GM12878 (cell line): ENCODE results near the gene BHLHA15. TPM values are rescaled to one million over a fixed set of nuclear protein-coding genes. Genes with fewer than 3 reads are reported as not detected.
A peak's percentile ranks its signal among the peaks of the same experiment; 100 is the strongest.

Experiments
- ASH2L ChIP-seq: fragments of 300-600, 200-600 bp; sonication (generic); IDR thresholded peaks from 2 replicates; pipeline ENCODE4 v1.6.1; 2017; ENCODE audit warnings: low read depth, mild to moderate bottlenecking, borderline replicate concordance
- BCL3 ChIP-seq: IDR thresholded peaks from 2 replicates; pipeline ENCODE4 v1.6.1; 2011; ENCODE audit warnings: borderline replicate concordance, low read depth, mild to moderate bottlenecking, moderate library complexity, low read length; ENCODE audit not compliant: insufficient read depth, poor library complexity, severe bottlenecking
- CUX1 ChIP-seq: IDR thresholded peaks from 2 replicates; pipeline ENCODE4 v1.6.1; 2012; ENCODE audit warnings: improper control_type of control experiment, low read depth, low read length; ENCODE audit not compliant: insufficient replicate concordance
- EGR1 ChIP-seq, 2 experiments: IDR thresholded peaks; 1 replicate in 1 of 2; 2 replicates in 1 of 2; pipeline ENCODE4 v1.6.1; 2011 to 2012; ENCODE audit warnings: low read depth in 2 of 2, low read length in 2 of 2, borderline replicate concordance in 1 of 2, mild to moderate bottlenecking in 1 of 2, moderate library complexity in 1 of 2
- FOXK2 ChIP-seq: fragments of 450-650 bp; IDR thresholded peaks from 2 replicates; pipeline ENCODE4 v1.6.1; 2017; ENCODE audit warnings: mild to moderate bottlenecking, moderate library complexity
- HDGF ChIP-seq: fragments of 450-650 bp; IDR thresholded peaks from 2 replicates; pipeline ENCODE4 v1.6.1; 2016; ENCODE audit warnings: antibody characterized with exemption
- IRF3 ChIP-seq: fragments of 450-650 bp; IDR thresholded peaks from 2 replicates; pipeline ENCODE4 v1.6.1; 2014; ENCODE audit warnings: mild to moderate bottlenecking
- MLLT1 ChIP-seq: fragments of 450-650 bp; IDR thresholded peaks from 2 replicates; pipeline ENCODE4 v1.6.1; 2016; ENCODE audit warnings: mild to moderate bottlenecking
- NKRF ChIP-seq: fragments of 450-650 bp; conservative IDR thresholded peaks from 2 replicates; pipeline ENCODE4 v1.6.1; 2017; ENCODE audit warnings: mild to moderate bottlenecking, moderate library complexity
- PBX3 ChIP-seq: IDR thresholded peaks from 2 replicates; pipeline ENCODE4 v1.6.1; 2011; ENCODE audit warnings: mild to moderate bottlenecking, low read depth, low read length, moderate library complexity; ENCODE audit not compliant: insufficient replicate concordance
- POLR2AphosphoS5 ChIP-seq: IDR thresholded peaks from 2 replicates; pipeline ENCODE4 v1.6.1; 2011; ENCODE audit warnings: mild to moderate bottlenecking, low read length, inconsistent platforms
- SMARCA5 ChIP-seq: fragments of 450-650 bp; IDR thresholded peaks from 2 replicates; pipeline ENCODE4 v1.6.1; 2017; ENCODE audit warnings: mild to moderate bottlenecking
- polyA plus RNA-seq, 11 experiments: library from polyadenylated mRNA; depleted of rRNA in 4 of 11; unstranded in 6 of 11; stranded (reverse) in 5 of 11; fragments of >200 nt; fragmentation: Nextera tagmentation in 4 of 11; fragmentation: Illumina TruSeq in 1 of 11; extraction: Ambion mirVana in 4 of 11; extraction: Trizol in 1 of 11; gene quantifications; 1 replicate in 1 of 11; 2 replicates in 10 of 11; pipeline versions ENCODE4 v1.2.1 to v1.2.3, GENCODE V29; 2011 to 2016; ENCODE audit warnings: inconsistent platforms in 2 of 11, missing spikeins in 2 of 11, low read depth in 1 of 11
- total RNA-seq, 4 experiments: library from RNA; depleted of rRNA in 3 of 4; stranded (reverse); fragments of >200 nt in 3 of 4; fragmentation: Illumina TruSeq in 1 of 4; extraction: Trizol in 1 of 4; gene quantifications; 2 replicates each; pipeline versions ENCODE4 v1.2.1 to v1.2.3, GENCODE V29; 2013 to 2021

Gene BHLHA15
- total and polyA plus RNA-seq, 10 of the 15 experiments (the other 5 are each of a cell fraction or from before 2014, with no cell fraction given) = 0.54 to 4.2 (median 2.5) TPM; not detected in 4

- TF ChIP-seq BCL3 = peak; percentile 19
- no peak for TF ChIP-seq MLLT1
- TF ChIP-seq HDGF = 0 out of 2 replicates have a peak, but pooled peaks have one; percentile 26
- TF ChIP-seq IRF3 = no peak
- no peak for TF ChIP-seq SMARCA5
- no peak for TF ChIP-seq ASH2L
- no peak for TF ChIP-seq POLR2AphosphoS5
- TF ChIP-seq CUX1 = no peak
- TF ChIP-seq PBX3 = no peak
- TF ChIP-seq EGR1 (IDR thresholded peaks at IDR 0.05; ENCODE audit: borderline replicate concordance in 1 of 2, low read depth in 2 of 2, low read length in 2 of 2) = no peak
- no peak for TF ChIP-seq FOXK2
- no peak for TF ChIP-seq NKRF
Measured at GRCh38 chr7:98203261-98203963, 7.8 kb upstream of the BHLHA15 start (continued).
